GM21423 (cell line): ENCODE results near the gene FAM133A.

Experiments used
- ATAC-seq: cut with Tn5 transposase; IDR thresholded peaks from one replicate; pipeline ENCODE4 v1.9.1; 2021; ENCODE audit warnings: mild to moderate bottlenecking, moderate library complexity; ENCODE audit not compliant: unreplicated experiment

FAM133A gene

DNA sequence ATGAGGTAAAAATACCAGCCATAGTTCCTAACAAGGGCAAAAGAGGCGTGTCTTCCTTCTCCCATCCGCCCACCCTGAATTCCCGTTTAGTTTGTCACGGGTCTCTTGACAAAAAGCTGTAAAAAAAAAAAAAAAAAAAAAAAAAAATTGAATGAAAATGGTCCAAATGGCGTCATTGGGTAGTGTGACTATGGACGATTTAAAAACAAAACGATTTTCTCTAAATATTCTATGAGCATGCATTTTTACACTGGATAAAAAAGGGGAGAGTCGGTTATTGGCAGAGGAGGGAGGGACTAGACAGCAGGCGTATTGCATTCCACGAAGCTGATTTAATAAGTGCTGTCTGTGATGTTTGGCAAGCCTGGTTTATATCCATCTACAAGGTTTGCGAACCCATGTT lies at the start of gene FAM133A:
Gene FAM133A, plus strand, starts transcription at position 338 of the 403 bp plus-strand sequence. CDS start 35,214 bp downstream, outside the sequence.
- ATAC-seq: no peak

- ATAC-seq: no peak
Measured at GRCh38 chrX:93637591-93637990, 36.4 kb upstream of the FAM133A start.

- no peak for ATAC-seq
Measured at GRCh38 chrX:93649381-93649780, 24.6 kb upstream of the FAM133A start.

DNA sequence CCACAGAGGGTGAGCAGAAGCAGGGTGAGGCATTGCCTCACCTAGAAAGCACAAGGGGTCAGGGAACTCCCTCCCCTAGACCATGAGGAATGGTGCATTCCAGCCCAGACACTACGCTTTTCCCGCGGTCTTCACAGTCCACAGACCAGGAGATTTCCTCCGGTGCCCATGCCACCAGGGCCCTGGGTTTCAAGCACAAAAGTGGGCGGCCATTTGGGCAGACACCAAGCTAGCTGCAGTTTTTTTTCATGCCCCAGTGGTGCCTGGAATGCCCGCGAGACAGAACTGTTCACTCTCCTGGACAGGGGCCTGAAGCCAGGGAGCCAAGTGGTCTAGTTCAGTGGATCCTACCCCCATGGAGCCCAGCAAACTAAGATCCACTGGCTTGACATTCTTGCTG lies 13.4 kb upstream of the FAM133A start:
- ATAC-seq: no peak

DNA sequence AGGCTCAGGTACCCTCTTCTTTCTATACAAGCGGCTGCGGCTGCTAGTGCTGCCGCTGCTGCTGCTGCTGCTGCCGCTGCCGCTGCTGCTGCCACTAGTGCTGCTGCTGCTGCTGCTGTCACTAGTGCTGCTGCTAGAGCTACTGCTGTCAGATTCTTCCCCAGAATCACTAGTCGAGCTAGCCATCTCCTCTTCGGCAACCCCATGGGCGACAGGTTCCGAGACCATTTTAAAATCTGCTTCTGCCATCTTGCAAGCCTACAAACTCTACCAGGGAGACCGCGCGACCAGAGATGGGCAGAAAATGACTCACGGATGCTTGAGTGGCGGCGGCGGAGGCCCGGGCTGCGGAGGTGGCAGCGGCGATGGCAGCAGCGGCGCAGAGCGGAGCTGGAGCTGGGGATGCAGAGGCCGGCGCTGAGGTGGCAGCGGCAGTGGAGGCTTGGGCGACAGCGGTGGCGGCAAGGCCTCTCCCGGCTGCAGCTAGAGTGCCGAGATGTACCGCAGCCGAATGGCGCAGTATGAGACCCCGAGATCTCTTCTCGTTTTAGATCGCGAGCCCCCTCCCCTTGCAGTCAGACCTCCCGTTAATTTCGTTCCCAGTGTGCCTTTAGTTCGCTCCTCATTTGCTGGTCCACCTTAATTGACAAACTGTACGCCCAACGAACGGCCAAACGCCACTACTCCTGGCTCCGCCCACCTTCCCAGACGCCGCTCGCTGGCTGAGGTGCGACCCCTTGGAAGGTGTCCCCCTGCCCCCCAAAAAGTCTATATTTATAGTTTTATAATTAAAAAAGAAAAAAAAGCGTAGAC lies 744 bp upstream of the FAM133A start, which contains the start of gene NAP1L3:
Gene NAP1L3, minus strand, starts transcription at position 523 of the 813 bp plus-strand sequence. Its CDS starts 274 bp downstream, at position 249.
- ATAC-seq: peak; percentile 70

- ATAC-seq: no peak
Measured at GRCh38 chrX:93695981-93696380, 22.0 kb downstream of the FAM133A start.

GRCh38 chrX:93703701-93704100 lies 29.7 kb downstream of the FAM133A start:
- ATAC-seq: no peak

- no peak for ATAC-seq
Measured at GRCh38 chrX:93711076-93711475, 37.1 kb downstream of the FAM133A start.

DNA sequence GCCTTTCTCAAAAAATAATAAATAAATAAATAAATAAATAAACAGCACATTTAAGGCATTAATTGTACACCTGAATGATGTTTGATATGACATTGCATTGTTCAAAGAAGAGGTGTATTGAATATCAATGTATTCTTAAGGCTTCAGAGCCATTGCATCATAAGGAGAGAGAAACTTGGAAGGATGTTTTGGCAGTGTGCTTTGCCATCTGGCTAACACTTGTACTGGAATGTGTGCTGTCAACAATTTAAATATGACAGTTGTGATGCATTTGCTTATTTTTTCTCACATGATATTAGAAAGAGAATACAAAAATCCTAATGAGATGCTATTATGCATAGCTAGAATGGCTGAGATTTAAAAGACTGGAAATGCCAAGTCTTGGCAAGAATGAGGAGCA lies 67.8 kb downstream of the FAM133A start:
- ATAC-seq: no peak

- no peak for ATAC-seq
Measured at GRCh38 chrX:93760163-93760562, 86.2 kb downstream of the FAM133A start.
